CD4-positive, alpha-beta T cell treated with Interleukin-4 for 1 hour (primary cell): ENCODE measurements around the gene GAPVD1.
"Not testable (repeated sequence)": the region's sequence is repeated elsewhere in the genome, so short reads cannot be mapped to it uniquely, and the experiment has no call there.

Experiments
- DNase-seq, 2 donors: peaks; one replicate each; pipeline ENCODE4 v3.0.0-alpha.2; 2020 to 2022

Gene GAPVD1

GRCh38 chr9:125246261-125246667 lies 15.4 kb upstream of the GAPVD1 start:
- no peak for DNase-seq

GRCh38 chr9:125254231-125254630 lies 7.4 kb upstream of the GAPVD1 start:
- DNase-seq: no peak

DNA sequence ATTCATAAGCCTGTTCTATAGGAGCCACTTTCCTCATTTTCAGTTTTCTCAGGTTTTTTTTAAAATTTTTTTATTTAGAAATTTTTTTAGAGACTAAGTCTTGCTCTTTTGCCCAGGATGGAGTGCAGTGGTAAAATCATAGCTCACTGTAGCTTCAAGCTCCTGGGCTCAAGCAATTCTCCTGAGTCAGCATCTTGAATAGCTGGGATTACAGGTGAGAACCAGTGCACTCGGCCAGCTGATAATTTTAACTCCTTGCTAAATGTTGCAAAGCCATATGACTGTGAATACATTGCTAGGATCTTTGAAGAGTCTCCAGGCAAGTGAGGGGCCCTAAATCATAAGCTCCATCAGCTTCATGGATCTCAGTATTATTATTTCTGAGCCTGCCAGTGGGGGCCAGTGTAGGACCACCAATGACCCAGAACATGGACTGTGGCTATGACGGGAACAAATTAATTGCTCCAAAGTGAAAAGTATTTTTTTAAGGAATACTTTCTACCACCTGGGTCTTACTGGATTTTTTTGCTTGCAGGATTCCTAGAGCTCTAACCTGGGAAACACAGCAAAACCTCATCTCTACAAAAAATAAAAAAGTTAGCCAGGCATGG lies 5.7 kb upstream of the GAPVD1 start:
- DNase-seq: no peak

GRCh38 chr9:125258160-125258785 lies 3.4 kb upstream of the GAPVD1 start:
- no peak for DNase-seq

GRCh38 chr9:125258832-125259534 lies 2.6 kb upstream of the GAPVD1 start:
- peak in 1 of 2 donors; percentile 19 for DNase-seq

- DNase-seq: no peak
These were observed 1.1 kb upstream of the GAPVD1 start for GRCh38 chr9:125260561-125260960.

- DNase-seq: peak in 1 of 2 donors; percentile 39
These were observed 817 bp downstream of the GAPVD1 start for GRCh38 chr9:125262294-125262991.

GRCh38 chr9:125264068-125264467 lies 2.4 kb downstream of the GAPVD1 start:
- DNase-seq: peak; percentile 56 to 58

GRCh38 chr9:125268394-125269013 lies 6.9 kb downstream of the GAPVD1 start:
- no peak for DNase-seq

GRCh38 chr9:125269014-125269397 lies 7.4 kb downstream of the GAPVD1 start:
- DNase-seq: no peak

DNA sequence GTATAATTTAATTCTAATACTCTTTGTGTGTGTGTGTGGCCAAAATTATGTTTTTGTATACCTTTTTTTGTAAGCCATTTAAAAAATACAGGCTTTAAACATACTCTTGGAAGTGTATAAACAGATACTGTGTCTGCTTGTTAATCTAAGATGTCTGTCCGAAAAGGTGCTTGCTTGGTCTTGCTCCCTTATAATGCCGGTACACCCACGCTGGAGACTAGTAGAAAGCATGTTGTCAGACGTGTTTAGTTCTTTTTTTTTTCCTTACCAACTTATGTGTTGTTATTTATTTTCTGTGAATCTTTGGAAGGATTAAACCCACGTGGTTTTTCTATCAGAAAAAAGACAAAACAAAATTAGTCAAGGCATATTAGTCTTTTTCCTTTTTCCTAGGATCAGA lies 9.5 kb downstream of the GAPVD1 start:
- DNase-seq: no peak

DNA sequence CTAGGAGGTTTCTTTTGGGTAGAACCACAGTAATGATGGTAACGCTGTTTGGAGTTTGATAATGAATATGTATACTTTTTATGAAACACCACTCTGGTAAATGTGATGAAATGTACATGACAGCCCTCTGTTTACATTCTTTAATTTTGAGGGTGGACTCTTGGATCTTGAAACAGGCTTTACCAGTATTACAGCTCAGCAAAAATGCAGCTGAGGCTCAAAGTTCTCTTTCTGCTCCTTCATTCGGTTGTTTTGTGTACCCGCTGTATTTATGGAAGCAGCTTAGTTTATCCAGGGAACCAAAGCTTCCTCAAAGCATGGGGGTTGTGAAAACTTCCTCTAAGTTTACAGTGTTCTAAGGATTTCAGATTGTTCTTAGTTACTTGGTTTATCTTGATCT lies 11.1 kb downstream of the GAPVD1 start:
- no peak for DNase-seq

DNA sequence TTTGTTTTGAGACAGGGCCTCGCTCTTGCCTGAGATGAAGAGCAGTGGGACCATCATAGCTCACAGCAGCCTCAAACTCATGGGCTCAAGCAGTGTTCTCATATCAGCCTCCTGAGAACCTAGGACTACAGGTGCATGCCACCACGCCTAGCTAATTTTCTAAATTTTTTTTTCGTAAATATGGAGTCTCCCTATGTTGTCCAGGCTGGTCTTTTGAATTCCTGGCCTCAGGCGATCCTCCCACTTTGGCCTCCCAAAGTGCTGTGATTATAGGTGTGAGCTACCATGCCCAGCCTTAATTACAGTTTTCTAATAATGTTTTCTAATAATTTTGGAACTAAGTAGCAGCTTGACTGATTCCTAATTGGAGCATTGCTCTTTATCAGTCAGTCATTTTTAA lies 15.1 kb downstream of the GAPVD1 start:
- DNase-seq: no peak

- DNase-seq: no peak
These were observed 15.8 kb downstream of the GAPVD1 start for GRCh38 chr9:125277411-125277810.

DNA sequence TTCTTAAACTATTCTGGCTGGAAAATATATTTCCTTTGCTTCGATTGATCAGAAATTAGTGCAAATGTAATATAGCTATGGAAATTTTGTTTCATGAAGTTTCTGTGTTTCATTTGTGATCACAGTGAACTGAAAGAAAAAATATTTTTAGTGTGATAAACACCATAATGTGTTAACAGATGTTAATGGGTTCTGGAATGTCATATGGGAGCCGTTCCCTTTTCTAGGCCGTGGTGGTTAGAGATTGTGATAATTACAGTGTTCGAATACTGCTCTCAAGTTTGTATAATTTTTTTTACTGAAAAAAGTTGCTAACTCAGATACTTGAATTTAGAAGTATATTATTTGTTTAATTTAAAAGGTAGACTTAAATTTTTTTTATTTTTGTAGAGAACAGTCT lies 19.3 kb downstream of the GAPVD1 start:
- DNase-seq: no peak

- DNase-seq: no peak
These were observed 23.2 kb downstream of the GAPVD1 start for GRCh38 chr9:125284855-125285254.

DNA sequence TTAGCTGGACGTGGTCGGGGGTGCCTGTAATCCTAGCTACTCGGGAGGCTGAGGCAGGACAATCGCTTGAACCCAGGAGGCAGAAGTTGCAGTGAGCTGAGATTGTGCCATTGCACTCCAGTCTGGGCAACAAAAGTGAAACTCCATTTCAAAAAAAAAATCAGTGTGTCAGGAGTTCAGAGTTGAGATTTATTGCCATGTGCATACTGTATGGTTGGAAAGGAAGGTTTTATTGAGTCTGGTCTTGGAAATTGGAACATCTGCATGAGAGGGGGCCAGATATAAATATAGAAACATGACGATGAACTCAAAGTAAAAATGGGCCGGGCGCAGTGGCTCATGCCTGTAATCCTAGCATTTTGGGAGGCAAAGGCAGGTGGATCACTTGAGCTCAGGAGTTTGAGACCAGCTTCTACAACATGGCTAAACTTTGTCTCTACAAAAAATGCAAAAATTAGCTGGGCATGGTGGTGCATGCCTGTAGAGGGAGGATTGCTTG lies 25.4 kb downstream of the GAPVD1 start:
- DNase-seq: not testable (repeated sequence)

DNA sequence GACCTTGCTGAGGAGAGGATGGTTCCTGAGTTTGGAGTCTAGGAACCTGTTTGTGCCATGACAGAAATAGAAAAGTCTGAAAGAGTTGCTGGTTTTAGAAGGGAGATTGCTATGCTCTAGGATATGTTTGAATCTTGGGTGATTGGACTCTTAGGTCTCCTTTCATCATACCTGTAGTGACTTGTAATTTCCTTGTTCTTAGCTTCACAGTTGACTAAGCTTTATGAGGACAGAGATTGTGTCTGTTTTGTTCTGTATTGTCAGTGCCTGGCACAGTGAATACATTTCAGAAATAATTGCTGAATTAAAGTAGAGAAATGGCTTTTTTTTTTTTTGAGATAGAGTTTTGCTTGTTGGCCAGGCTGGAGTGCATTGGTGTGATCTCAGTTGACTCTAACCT lies 31.5 kb downstream of the GAPVD1 start:
- no peak for DNase-seq

DNA sequence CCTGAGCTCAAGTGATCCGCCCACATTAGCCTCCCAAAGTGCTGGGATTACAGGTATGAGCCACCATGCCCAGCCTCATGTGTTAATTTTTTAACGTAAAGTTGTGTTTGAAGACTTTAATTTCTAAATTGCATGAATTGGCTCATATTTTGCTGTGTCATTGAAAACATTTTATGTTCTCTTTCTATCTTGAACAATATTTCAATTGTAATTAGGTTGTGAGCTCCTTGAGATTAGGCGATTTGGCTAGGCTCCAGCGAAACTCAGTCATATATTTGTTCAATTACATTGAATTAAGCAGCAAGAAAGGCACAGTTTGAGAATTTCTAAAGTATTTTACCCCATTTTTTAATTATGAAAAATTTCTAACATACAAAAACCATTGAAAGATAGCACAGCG lies 34.0 kb downstream of the GAPVD1 start:
- no peak for DNase-seq

DNA sequence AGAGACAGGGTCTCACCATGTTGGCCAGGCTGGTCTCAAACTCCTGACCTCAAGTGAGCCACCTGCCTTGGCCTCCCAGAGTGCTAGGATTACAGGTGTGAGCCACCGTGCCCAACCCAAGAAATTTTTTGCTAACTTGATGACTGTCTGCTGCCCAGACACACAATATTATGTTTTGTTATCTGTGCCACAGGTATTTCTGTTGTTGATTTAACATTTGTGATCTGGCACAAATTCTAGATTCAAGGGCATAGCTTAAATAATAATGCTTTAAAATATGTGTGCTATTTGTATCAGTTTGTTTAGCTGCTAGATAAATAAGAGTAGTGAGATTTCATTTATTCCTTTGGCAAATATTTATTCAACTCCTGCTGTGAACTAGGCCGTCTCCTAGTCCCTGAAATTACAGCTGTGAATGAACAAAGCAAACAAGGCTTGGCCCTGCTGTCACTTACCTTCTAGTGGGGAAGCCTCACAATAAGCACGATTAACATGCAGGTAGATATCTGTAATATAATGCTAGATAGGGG lies 35.3 kb downstream of the GAPVD1 start:
- DNase-seq: no peak

DNA sequence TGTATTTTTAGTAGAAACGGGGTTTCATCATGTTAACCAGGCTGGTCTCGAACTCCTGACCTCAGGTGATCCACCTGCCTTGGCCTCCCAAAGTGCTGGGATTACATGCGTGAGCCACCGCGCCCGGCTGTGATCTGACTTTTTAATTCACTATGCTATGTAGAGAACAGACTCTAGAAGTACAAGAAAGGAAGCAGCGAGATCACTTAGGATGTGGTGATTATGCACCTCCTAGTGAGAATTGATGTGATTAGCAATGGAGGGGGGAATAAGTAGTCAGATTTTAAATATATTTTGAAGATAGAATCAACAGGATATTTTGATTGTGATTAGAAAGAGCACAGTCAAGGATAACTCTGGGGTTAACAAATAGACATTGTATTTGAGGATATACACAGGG lies 36.3 kb downstream of the GAPVD1 start:
- no peak for DNase-seq

- no peak for DNase-seq
These were observed 40.6 kb downstream of the GAPVD1 start for GRCh38 chr9:125302241-125302640.

GRCh38 chr9:125304273-125304672 lies 42.6 kb downstream of the GAPVD1 start:
- DNase-seq: no peak
